Effector memory CD8-positive, alpha-beta T cell (primary cell): ENCODE data around the gene ZNF484.
"Not testable (repeated sequence)": the region's sequence is repeated elsewhere in the genome, so short reads cannot be mapped to it uniquely, and the experiment has no call there.

Experiments
- ATAC-seq: fragments of 150-1000 bp; cut with Tn5 transposase; replicated peaks from 2 replicates; pipeline ENCODE4 v1.10.0; 2021; ENCODE audit warnings: mild to moderate bottlenecking, moderate library complexity
- DNase-seq, 3 experiments: peaks; one replicate each; pipeline ENCODE4 v3.0.0; 2021
- H3K27ac Mint-ChIP-seq, 2 donors: one replicate each; pipeline ENCODE4 v1.8.0; 2022; ENCODE audit warnings: mild to moderate bottlenecking in 2 of 2, mixed read lengths in 2 of 2, moderate library complexity in 2 of 2
- H3K27me3 Mint-ChIP-seq, 2 donors: one replicate each; pipeline ENCODE4 v1.8.0; 2022; ENCODE audit warnings: mixed read lengths in 2 of 2
- H3K36me3 Mint-ChIP-seq: one replicate; pipeline ENCODE4 v1.8.0; 2022; ENCODE audit warnings: mild to moderate bottlenecking, moderate library complexity, mixed read lengths; ENCODE audit not compliant: insufficient read depth
- H3K4me1 Mint-ChIP-seq, 2 donors: one replicate each; pipeline ENCODE4 v1.8.0; 2022; ENCODE audit warnings: low read depth in 2 of 2, mixed read lengths in 2 of 2
- H3K4me3 Mint-ChIP-seq, 2 donors: one replicate each; pipeline ENCODE4 v1.8.0; 2022; ENCODE audit warnings: mild to moderate bottlenecking in 2 of 2, mixed read lengths in 2 of 2, moderate library complexity in 2 of 2
- H3K9me3 Mint-ChIP-seq, 2 donors: one replicate each; pipeline ENCODE4 v1.8.0; 2022; ENCODE audit warnings: mixed read lengths in 2 of 2

Gene ZNF484

DNA sequence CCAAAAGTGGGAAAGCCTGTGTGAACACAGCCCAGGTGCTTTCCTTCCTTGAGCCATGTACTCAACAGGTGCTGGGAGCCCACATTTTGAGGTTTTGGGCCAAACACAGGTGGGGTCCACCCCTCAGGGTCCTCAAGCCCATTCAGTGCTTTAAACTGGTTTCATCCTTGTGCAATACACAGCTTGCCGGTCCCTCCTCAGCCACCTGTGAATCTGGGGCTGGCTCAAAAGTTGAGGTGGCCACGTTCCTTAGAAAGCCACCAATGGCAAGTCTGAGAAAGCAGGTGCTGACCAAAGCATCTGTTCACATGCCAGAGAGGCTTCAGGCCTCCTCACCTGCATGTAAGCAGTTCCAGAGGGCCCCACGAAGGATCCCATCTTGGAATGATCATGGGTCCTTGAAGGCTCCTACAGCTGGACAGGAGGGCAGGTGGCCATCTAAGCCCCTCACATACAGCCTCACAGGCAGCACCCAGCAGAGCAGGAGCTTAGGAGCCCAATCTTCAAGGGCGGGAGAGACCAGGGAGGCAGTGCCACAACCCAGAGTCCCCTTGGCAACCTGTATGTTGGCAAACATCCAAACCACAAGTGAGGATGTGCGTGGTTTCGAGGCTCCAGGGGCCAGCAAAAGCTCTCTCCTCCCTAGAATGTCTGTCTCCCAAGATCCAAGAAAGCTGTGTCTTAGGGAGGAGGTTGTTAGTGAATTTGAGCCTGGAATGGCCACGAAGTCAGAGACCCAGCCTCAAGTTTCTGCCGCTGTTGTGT lies 9.2 kb upstream of the ZNF484 start:
- ATAC-seq (peak; percentile 76), DNase-seq (peak; percentile 29 to 39 (median 31))
- H3K4me1 Mint-ChIP-seq, result peaks cover 21 to 24% of the 10 kb centered on the region in 2 donors
- peak overlapping the region in 1 of 2 donors; percentile 75 for H3K27ac Mint-ChIP-seq
- not testable (repeated sequence) for H3K9me3 Mint-ChIP-seq, H3K36me3 Mint-ChIP-seq, H3K27me3 Mint-ChIP-seq
- peak overlapping the region; percentile 7 to 25 for H3K4me3 Mint-ChIP-seq

DNA sequence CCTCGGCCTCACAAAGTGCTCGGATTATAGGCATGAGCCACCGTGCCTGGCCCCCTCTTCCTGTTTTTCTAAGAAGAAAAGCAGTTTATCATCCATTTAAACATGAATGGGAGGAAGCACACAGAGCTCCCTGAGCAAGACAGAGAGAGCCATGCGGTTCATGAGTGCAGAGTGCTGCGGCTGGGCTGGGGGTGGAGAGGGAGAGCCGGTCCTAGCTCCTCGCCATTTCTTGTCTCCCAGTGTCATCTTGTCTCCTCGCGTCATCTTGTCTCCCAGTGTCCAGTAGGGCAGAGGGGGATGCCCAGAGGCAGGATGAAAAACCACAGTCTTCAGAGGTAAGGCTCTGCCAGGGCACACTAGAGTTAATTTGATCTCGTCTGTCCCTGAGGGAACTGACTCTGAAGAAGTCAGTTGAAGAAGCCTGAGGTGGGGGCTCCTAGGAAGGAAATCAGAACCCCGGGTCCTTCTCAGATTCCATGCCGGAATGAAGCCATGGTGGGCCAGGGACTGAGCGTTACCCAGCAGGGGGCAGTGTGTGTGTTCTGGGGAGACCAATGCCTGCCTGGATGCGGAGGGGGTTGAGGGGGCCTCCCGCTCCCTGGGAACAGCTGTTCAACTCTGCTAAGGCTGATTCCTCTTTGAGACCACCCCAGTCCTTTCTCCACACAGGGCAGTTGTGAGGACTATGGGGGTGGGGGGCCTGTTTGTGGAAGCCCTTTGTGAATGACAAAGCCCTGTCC lies 6.0 kb upstream of the ZNF484 start:
- not testable (repeated sequence) for H3K36me3 Mint-ChIP-seq, ATAC-seq, H3K4me3 Mint-ChIP-seq, DNase-seq, H3K27ac Mint-ChIP-seq, H3K9me3 Mint-ChIP-seq, H3K27me3 Mint-ChIP-seq
- H3K4me1 Mint-ChIP-seq, result peaks cover 21 to 24% of the 10 kb centered on the region in 2 donors

DNA sequence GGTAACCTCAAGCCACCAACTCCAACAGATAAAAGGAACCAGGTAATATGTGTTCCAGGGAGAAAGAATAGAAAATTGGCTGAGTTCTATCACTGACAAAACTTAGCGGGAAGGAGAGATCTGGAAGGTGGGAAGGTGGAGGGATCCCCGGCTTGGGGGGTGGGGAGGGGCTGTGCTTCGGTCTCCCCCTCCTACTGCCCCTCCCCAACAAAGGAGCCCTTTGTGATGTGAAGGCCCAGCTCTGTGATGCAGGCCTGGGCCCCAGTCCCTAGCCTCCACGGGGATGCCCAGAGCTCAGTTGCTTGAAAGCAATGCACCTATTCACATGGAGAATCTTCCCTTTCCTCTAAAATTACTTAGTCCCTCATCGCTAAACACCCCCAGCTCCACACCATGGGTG lies 4.4 kb upstream of the ZNF484 start:
- H3K27me3 Mint-ChIP-seq, result peaks cover 0 to 8% of the 10 kb centered on the region in 2 donors
- peaks cover 15 to 25% of the 10 kb centered on the region in 2 donors for H3K4me1 Mint-ChIP-seq
- H3K4me3 Mint-ChIP-seq, result no peak overlapping the region
- no peaks in the 10 kb centered on the region for H3K9me3 Mint-ChIP-seq
- H3K27ac Mint-ChIP-seq, result no peak overlapping the region
- peaks cover 10% of the 10 kb centered on the region for H3K36me3 Mint-ChIP-seq
- DNase-seq (no peak), ATAC-seq (no peak)

DNA sequence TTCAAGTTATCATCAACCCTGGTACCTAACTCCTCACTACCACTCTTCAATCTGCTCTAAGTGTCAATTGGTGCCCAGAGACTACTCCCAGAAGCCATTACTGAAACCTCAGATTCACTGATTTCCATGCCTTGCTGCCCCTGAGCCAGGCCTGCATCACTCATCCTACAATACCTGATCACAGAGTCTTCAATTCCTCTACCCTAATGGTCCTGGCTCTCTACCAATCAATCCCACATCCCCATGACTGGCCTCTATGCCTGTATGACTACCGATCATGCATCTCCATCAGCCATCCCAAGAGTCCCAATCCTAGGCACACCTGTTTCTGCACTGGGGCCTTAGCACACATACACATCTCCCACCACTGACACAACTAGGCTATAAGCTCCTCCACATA lies 2.5 kb downstream of the ZNF484 start:
- DNase-seq (no peak), ATAC-seq (no peak)
- Mint-ChIP-seq H3K4me1 (peaks cover 28 to 48% of the 10 kb centered on the region in 2 donors), H3K9me3 (no peaks in the 10 kb centered on the region), H3K36me3 (peaks cover 38% of the 10 kb centered on the region), H3K4me3 (peak overlapping the region in 1 of 2 donors; percentile 99), H3K27ac (no peak overlapping the region), H3K27me3 (no peaks in the 10 kb centered on the region)

DNA sequence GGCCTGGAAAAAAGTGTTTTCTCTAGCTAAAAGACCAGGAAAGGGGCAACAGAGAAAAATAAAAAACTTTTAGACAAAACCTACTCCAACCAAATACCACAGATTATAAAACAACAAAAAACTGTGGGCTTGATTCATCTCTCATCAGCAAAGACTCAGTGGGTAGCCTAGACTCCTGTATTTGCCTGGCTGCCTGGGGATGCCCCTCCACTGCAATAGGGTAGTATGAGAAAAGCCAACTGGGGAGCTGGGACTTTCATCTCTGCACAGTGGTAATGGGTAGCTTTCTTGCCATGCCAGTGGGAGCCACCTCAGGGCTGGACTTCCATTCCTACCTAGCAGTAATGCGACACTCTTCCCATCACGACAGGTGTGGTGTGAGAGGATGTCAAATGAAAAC lies 7.5 kb downstream of the ZNF484 start:
- no peaks in the 10 kb centered on the region for H3K9me3 Mint-ChIP-seq
- no peaks in the 10 kb centered on the region for H3K27me3 Mint-ChIP-seq
- peaks cover 54% of the 10 kb centered on the region for H3K36me3 Mint-ChIP-seq
- no peak for DNase-seq
- peak overlapping the region; percentile 0 to 48 for H3K27ac Mint-ChIP-seq
- H3K4me3 Mint-ChIP-seq, result no peak overlapping the region
- peaks cover 18 to 46% of the 10 kb centered on the region in 2 donors for H3K4me1 Mint-ChIP-seq
- ATAC-seq, result no peak

DNA sequence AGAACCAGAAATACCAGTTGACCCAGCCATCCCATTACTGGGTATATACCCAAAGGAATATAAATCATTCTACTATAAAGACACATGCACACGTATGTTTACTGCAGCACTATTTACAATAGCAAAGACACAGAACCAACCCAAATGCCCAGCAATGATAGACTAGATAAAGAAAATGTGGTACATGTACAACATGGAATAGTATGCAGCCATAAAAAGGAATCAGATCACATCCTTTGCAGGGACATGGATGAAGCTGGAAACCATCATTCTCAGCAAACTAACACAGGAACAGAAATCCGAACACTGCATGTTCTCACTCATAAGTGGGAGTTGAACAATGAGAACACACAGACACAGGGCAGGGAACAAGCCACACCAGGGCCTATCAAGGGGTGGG lies 11.2 kb downstream of the ZNF484 start:
- H3K27ac Mint-ChIP-seq, H3K27me3 Mint-ChIP-seq, H3K4me3 Mint-ChIP-seq, H3K9me3 Mint-ChIP-seq, ATAC-seq, DNase-seq: not testable (repeated sequence)
- Mint-ChIP-seq H3K36me3 (peaks cover 38% of the 10 kb centered on the region), H3K4me1 (peaks cover 20 to 63% of the 10 kb centered on the region in 2 donors)

DNA sequence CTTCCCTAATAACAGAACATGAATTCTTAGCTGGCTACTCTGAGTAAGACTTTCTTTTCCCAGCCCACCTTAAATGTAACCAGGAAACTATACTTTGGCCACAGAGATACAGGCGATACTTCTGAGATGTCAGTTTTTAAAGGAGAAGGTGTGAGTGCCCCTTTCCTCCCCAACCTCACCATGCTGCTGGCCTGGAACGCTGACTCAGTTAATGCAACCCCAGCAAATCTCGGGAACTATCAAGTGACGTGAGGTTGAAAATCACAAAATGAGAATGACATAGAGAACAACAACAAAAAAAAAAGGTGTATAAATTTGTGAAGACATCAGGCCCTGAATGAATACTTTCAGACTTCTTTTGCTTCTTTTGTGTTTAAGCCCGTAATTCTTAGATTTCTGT lies 13.7 kb downstream of the ZNF484 start:
- H3K4me1 Mint-ChIP-seq, result peaks cover 23 to 56% of the 10 kb centered on the region in 2 donors
- DNase-seq, result no peak
- peaks cover 27% of the 10 kb centered on the region for H3K36me3 Mint-ChIP-seq
- no peaks in the 10 kb centered on the region for H3K9me3 Mint-ChIP-seq
- H3K4me3 Mint-ChIP-seq, result no peak overlapping the region
- no peak for ATAC-seq
- H3K27me3 Mint-ChIP-seq, result no peaks in the 10 kb centered on the region
- H3K27ac Mint-ChIP-seq, result no peak overlapping the region

DNA sequence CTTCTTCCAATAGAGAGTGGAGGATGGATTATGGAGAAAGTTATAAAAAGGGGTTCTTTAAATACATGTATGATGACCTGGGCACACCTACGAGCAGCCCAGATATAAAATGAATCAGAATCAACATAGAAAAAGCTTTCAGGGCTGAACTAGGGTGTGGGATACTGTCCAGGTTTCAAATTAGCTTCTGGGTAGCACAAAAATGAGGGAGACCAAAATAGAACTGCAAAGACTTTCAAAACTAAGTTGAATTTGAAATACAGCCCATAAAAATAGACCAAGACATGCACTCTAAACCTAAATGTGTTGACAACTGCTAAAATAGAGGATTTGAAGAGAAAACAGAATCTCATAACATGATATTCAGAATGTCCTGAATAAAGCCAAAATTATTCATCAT lies 17.0 kb downstream of the ZNF484 start:
- Mint-ChIP-seq H3K36me3 (peaks cover 30% of the 10 kb centered on the region), H3K9me3 (no peaks in the 10 kb centered on the region), H3K4me1 (peaks cover 19 to 53% of the 10 kb centered on the region in 2 donors), H3K4me3 (no peak overlapping the region), H3K27ac (no peak overlapping the region), H3K27me3 (no peaks in the 10 kb centered on the region)
- no peak for ATAC-seq
- no peak for DNase-seq

DNA sequence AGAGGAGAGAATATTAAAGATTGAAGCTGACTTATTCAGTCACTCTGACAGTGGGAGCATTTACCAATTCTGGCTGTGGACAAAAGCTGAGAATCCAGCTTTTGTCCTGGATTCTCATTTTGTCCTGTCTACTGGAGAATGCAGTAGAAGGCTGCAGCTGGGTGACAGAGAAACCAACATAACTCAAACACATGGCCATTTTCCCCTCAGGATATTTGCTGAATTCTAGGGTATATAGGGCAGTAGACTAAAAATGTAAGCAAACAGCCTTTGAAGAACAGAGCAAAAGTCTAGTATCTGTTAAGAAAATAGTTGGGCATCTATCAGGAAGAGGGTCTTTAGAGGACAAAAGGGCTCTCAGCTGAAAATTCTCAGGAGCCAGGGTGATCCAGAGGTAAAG lies 20.6 kb downstream of the ZNF484 start:
- H3K4me3 Mint-ChIP-seq, result no peak overlapping the region
- DNase-seq, result no peak
- no peaks in the 10 kb centered on the region for H3K27me3 Mint-ChIP-seq
- peaks cover 60% of the 10 kb centered on the region for H3K36me3 Mint-ChIP-seq
- H3K27ac Mint-ChIP-seq, result no peak overlapping the region
- no peak for ATAC-seq
- peaks cover 14 to 29% of the 10 kb centered on the region in 2 donors for H3K4me1 Mint-ChIP-seq
- no peaks in the 10 kb centered on the region for H3K9me3 Mint-ChIP-seq

DNA sequence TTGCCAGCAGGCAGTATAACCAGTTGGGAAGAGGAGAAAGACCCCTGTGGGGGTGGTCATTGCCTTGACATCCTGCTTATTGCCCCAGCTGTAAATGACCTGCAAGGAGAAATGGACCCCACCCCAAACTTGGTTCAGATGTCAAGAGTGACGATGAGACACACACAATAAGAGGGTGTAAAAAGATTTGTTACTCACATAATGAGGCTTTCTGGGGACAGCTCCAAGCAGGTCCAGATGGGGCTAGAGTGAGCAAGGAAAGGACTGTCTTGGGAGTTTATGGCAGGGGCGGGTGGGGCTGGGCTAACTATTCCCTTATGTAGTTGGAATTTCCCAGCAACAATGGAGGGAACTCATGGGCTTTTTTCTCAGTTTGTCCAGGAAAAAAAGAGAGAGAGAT lies 24.1 kb downstream of the ZNF484 start:
- Mint-ChIP-seq H3K36me3 (peaks cover 74% of the 10 kb centered on the region), H3K4me1 (peaks cover 0 to 8% of the 10 kb centered on the region in 2 donors), H3K27me3 (no peaks in the 10 kb centered on the region), H3K4me3 (no peak overlapping the region), H3K9me3 (no peaks in the 10 kb centered on the region), H3K27ac (no peak overlapping the region)
- no peak for ATAC-seq
- no peak for DNase-seq

DNA sequence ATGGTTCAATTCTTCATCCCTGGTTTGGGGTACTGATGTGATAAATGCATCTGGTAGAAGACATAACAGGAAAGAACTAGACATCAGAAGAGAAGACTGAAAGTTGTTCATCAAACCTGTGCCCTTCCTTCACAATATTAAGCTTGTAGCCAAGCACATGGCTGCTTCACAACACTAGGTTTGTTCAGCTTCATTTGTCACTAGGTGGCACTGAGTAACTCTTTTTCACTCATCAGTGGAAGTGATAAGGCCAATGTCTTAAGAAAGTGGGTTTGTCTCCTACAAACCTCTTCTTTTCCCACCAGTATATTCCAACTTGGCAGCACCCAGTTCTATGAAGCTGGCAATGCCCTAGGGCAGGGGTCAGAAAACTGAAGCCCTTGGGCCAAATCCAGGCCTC lies 26.9 kb downstream of the ZNF484 start:
- H3K27me3 Mint-ChIP-seq, result no peaks in the 10 kb centered on the region
- H3K9me3 Mint-ChIP-seq, result peaks cover 0 to 3% of the 10 kb centered on the region in 2 donors
- H3K36me3 Mint-ChIP-seq, result peaks cover 65% of the 10 kb centered on the region
- H3K4me1 Mint-ChIP-seq, result no peaks in the 10 kb centered on the region
- no peak overlapping the region for H3K4me3 Mint-ChIP-seq
- no peak overlapping the region for H3K27ac Mint-ChIP-seq
- ATAC-seq (no peak), DNase-seq (no peak)

DNA sequence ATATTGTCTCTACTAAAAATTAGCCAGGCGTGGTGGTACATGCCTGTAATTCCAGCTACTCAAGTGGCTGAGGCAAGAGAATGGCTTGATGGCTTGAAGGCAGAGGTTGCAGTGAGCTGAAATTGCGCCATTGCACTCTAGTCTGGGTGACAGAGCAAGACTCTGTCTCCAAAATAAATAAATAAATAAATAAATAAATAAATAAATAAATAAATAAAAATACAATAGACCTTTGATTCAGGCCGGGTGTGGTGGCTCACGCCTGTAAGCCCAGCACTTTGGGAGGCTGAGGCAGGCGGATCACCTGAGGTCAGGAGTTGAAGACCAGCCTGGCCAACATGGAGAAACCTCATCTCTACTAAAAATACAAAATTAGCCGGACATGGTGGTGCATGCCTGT lies 29.1 kb downstream of the ZNF484 start:
- H3K4me1 Mint-ChIP-seq, H3K27me3 Mint-ChIP-seq, H3K4me3 Mint-ChIP-seq, H3K9me3 Mint-ChIP-seq, ATAC-seq, H3K27ac Mint-ChIP-seq, DNase-seq: not testable (repeated sequence)
- H3K36me3 Mint-ChIP-seq, result peaks cover 47% of the 10 kb centered on the region

DNA sequence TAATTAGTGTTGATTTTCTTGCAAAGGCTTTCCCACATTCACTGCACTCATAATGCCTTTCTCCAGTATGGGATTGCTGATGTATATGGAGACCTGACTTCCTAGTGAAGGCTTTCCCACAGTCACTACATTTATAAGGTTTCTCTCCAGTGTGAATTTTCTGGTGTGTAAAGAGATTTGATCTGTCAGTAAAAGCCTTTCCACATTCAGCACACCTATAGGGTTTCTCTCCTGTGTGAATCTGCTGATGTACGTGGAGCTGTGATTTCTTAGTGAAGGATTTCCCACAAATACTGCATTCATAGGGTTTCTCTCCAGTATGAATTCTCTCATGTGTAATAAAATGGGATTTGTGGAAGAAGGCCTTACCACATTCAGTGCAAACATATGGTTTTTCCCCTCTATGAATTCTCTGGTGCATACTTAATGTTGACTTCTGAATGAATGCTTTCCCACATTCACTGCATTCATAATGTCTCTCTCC lies 31.1 kb downstream of the ZNF484 start:
- DNase-seq (no peak), ATAC-seq (no peak)
- no peak overlapping the region for H3K4me3 Mint-ChIP-seq
- H3K27ac Mint-ChIP-seq, result no peak overlapping the region
- no peaks in the 10 kb centered on the region for H3K27me3 Mint-ChIP-seq
- peaks cover 32% of the 10 kb centered on the region for H3K36me3 Mint-ChIP-seq
- H3K4me1 Mint-ChIP-seq, result no peaks in the 10 kb centered on the region
- peaks cover 0 to 8% of the 10 kb centered on the region in 2 donors for H3K9me3 Mint-ChIP-seq

DNA sequence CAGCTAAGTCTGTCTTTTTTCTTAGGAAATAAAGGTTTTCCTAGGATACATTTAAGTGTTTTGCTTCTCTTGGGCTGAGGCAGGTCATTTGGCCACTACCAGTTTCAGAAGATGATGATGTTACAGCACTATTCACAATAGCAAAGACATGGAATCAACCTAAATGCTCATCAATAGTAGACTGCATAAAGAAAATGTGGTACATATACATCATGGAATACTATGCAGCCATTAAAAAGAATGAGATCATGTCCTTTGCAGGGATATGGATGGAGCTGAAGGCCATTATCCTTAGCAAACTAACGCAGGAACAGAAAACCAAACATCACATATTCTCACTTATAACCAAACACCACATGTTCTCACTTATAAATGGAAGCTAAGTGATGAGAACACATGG lies 39.4 kb downstream of the ZNF484 start:
- not testable (repeated sequence) for H3K36me3 Mint-ChIP-seq, H3K4me1 Mint-ChIP-seq, ATAC-seq, H3K27ac Mint-ChIP-seq, H3K9me3 Mint-ChIP-seq, DNase-seq, H3K4me3 Mint-ChIP-seq, H3K27me3 Mint-ChIP-seq
